ENCODE data around the gene SALL1.

SALL1 gene

GRCh38 chr16:51111759-51112158 lies 39.3 kb downstream of the SALL1 start:
- no peak for DNase-seq (ENCODE audit: low read depth)

- no peak for DNase-seq (ENCODE audit: low read depth)
These were observed 40.3 kb downstream of the SALL1 start for GRCh38 chr16:51110700-51111157.

- DNase-seq (ENCODE audit: low read depth) = no peak
These were observed 41.9 kb downstream of the SALL1 start for GRCh38 chr16:51109173-51109572.

DNA sequence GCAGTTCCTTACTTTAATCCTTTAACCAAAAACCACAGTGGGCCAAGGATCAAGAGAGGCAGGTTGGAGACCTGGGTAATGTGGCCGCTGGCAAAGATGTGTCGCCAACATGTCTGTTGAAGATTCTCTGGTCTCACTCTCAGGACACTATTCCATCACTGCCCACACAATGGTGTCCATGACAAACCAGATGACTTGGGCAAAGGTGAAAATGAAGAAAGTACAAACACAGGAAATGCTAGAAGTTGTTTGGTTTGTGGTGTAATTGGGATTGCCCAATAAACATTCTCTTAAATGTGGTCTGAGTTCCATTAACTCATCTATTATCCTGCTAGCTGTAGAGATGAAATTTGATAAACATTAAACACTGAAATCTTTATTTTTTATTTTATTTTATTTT lies 43.3 kb downstream of the SALL1 start:
- no peak for DNase-seq (ENCODE audit: low read depth)

GRCh38 chr16:51106535-51106934 lies 44.5 kb downstream of the SALL1 start:
- DNase-seq (ENCODE audit: low read depth) = no peak

GRCh38 chr16:51103590-51103989 lies 47.5 kb downstream of the SALL1 start:
- DNase-seq (ENCODE audit: low read depth) = no peak

DNA sequence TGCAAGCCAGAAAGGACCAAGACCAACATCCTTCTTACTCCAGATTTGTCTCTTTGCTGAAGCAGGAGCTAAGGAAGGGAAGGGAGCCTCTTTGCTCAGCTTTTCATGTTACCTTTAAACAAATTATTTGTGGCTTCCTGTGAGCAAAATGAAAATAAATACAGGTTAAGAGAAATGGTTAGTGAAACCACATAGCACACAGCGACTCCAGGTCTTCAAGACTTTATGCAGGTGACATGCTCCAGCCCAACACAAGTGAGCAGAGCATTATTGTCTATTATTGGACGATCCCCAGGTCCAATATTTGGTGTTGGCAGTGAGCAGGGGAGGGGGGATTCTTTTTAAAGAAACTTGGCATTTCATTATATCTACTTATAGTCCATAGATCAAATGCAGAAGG lies 53.3 kb downstream of the SALL1 start:
- no peak for DNase-seq (ENCODE audit: low read depth)

GRCh38 chr16:51095890-51096626 lies 55.0 kb downstream of the SALL1 start:
- no peak for DNase-seq (ENCODE audit: low read depth)

- no peak for DNase-seq (ENCODE audit: low read depth)
These were observed 55.8 kb downstream of the SALL1 start for GRCh38 chr16:51095084-51095881.

GRCh38 chr16:51093726-51094280 lies 57.3 kb downstream of the SALL1 start:
- DNase-seq (ENCODE audit: low read depth) = no peak
